Colonic mucosa (tissue), 4 donors: ENCODE measurements around the gene LIG1. TPM values are rescaled to one million over a fixed set of nuclear protein-coding genes. Genes with fewer than 3 reads are reported as not detected.

Experiments used
- DNase-seq: peaks from one replicate; pipeline ENCODE4 v3.0.0-alpha.2; 2020
- H3K27ac ChIP-seq: fragments of 200-600 bp; one replicate; pipeline ENCODE4 v1.8.0; 2021
- H3K27me3 ChIP-seq: fragments of 200-600 bp; one replicate; pipeline ENCODE4 v1.8.0; 2021
- H3K36me3 ChIP-seq: fragments of 200-600 bp; one replicate; pipeline ENCODE4 v1.8.0; 2021
- H3K4me1 ChIP-seq: fragments of 200-600 bp; one replicate; pipeline ENCODE4 v1.8.0; 2021; ENCODE audit warnings: mild to moderate bottlenecking
- H3K4me3 ChIP-seq: fragments of 200-600 bp; one replicate; pipeline ENCODE4 v1.8.0; 2021
- H3K9ac ChIP-seq, 2 donors: one replicate each; pipeline ENCODE4 v1.7.0; 2013; ENCODE audit warnings: control low read depth in 2 of 2, low read depth in 2 of 2, low read length in 2 of 2
- H3K9me3 ChIP-seq: fragments of 200-600 bp; one replicate; pipeline ENCODE4 v1.8.0; 2021
- intact Hi-C: fragments of 100-400 bp; cut with DNase I; formaldehyde crosslinking; loops from one replicate; pipeline ENCODE4 v1.14.1; 2022
- total RNA-seq, 2 donors: library from RNA; stranded (reverse); fragmentation: NEBNext Ultra II Directional in 1 of 2; extraction: Animal tissue kit (Norgen Biotek cat#: 25700) in 1 of 2; gene quantifications; one replicate each; pipeline ENCODE4 v1.2.1, GENCODE V29; 2021
- TF ChIP-seq, protein P1 (sequence below): fragments of 200-600 bp; IDR thresholded peaks from one replicate; pipeline ENCODE4 v1.8.0; 2022; ENCODE audit warnings: antibody characterized with exemption, mild to moderate bottlenecking
- donor health status: healthy.
- donor health status: DM: no; HTN: no; CAD: no.
- donor health status: DM: no; HTN: no; CAD: no.

Gene LIG1
- total RNA-seq, 2 donors from 2014 or later = 26.4 to 75.6 TPM

DNA sequence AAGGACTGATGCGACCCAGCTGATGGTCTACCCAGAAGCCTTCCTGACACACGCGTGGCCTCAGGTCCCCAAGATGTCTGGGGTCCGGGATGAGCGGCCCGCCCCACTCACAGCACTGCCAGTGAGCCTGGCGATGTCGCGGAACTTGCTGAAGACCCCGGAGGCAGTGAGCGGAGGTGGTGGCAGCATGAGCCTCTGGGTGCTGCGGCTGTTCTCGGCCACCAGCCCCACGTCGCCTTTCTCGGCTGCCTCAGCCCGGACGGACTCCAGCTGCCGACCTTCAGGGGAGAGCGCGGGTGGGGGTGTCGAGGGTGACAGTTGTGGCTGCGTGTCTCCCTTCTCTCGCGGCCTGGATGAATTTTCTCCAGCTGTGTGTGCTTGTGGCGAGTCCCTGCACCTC lies 32.7 kb downstream of the LIG1 start:
- no peak for DNase-seq
- Histone ChIP-seq H3K27me3 (no peaks in the 10 kb centered on the region), H3K4me1 (no peaks in the 10 kb centered on the region), H3K27ac (no peak overlapping the region), H3K9ac (no peak overlapping the region), H3K9me3 (no peaks in the 10 kb centered on the region), H3K4me3 (no peak overlapping the region), H3K36me3 (no peaks in the 10 kb centered on the region)
- intact Hi-C loops = no loop called here
- TF ChIP-seq, protein P1, sequence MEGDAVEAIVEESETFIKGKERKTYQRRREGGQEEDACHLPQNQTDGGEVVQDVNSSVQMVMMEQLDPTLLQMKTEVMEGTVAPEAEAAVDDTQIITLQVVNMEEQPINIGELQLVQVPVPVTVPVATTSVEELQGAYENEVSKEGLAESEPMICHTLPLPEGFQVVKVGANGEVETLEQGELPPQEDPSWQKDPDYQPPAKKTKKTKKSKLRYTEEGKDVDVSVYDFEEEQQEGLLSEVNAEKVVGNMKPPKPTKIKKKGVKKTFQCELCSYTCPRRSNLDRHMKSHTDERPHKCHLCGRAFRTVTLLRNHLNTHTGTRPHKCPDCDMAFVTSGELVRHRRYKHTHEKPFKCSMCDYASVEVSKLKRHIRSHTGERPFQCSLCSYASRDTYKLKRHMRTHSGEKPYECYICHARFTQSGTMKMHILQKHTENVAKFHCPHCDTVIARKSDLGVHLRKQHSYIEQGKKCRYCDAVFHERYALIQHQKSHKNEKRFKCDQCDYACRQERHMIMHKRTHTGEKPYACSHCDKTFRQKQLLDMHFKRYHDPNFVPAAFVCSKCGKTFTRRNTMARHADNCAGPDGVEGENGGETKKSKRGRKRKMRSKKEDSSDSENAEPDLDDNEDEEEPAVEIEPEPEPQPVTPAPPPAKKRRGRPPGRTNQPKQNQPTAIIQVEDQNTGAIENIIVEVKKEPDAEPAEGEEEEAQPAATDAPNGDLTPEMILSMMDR = no peak

DNA sequence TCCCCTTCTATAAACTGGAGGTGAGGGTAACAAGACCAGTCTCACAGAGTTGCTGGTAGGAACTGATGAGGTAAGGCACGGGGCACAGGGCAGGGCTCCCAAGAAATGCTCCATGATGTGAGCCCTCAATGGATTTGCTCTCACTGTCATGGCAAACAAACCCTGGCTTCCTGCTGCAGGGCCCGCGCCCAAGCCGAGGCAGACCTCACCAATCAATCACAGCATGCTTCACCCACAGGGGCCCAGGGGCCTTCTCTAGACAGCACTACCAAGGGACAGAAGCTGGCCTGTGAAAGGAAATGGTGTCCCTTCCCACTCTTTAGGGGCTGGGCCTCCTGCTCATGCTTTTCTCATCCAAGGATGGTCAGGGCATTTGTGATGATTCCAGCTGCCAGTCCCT lies 33.6 kb downstream of the LIG1 start:
- no peak for DNase-seq
- no peaks in the 10 kb centered on the region for H3K9me3 ChIP-seq
- H3K27me3 ChIP-seq = no peaks in the 10 kb centered on the region
- no peak overlapping the region for H3K9ac ChIP-seq
- intact Hi-C loops = no loop called here
- no peak overlapping the region for H3K27ac ChIP-seq
- TF ChIP-seq, protein P1 = no peak
- H3K4me3 ChIP-seq = no peak overlapping the region
- H3K36me3 ChIP-seq = no peaks in the 10 kb centered on the region
- H3K4me1 ChIP-seq = no peaks in the 10 kb centered on the region

DNA sequence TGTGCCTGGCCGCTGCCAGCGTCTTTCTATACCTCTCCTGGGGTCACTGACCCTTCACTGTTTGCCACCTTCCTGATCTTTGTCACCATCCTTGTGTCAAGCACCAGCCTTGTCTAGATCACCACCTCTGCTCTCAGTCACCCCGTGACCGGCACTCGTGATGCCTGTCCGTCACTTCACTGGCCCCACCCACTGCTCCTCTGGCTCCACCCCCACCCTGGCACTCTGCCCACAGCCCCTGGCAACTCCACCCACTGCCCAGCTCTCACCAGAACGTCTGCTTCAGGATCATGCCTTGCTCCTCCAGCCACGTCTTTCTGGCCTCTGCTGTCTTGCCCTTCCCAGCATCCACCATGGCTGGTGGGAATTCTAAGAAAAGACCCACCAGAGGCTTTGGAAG lies 34.7 kb downstream of the LIG1 start:
- Histone ChIP-seq H3K36me3 (no peaks in the 10 kb centered on the region), H3K4me1 (no peaks in the 10 kb centered on the region), H3K9ac (no peak overlapping the region), H3K27ac (no peak overlapping the region), H3K9me3 (no peaks in the 10 kb centered on the region), H3K4me3 (no peak overlapping the region), H3K27me3 (no peaks in the 10 kb centered on the region)
- TF ChIP-seq, protein P1 = no peak
- DNase-seq = peak; percentile 25
- intact Hi-C loops = no loop called here

DNA sequence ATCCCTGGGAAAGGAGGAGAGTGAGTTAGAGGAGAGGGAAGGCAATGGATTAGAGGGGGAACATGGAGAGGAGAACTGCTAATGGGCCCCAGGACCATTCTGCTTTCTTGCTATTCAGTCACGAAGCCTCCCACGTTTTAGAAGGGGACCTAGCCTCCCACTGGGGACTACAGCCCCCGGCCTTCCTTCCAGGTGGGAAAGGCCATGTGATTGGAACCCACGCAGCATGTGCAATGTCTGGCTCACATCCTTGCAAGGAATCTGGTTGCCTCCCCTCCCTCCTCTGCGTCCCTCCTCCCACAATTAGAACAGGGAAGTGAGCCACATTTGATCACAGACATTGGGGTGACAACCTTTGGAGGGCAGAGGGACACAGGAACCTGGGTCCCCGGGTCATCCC lies 37.0 kb downstream of the LIG1 start:
- Histone ChIP-seq H3K27ac (no peak overlapping the region), H3K4me3 (no peak overlapping the region), H3K27me3 (no peaks in the 10 kb centered on the region), H3K4me1 (no peaks in the 10 kb centered on the region), H3K36me3 (no peaks in the 10 kb centered on the region), H3K9ac (no peak overlapping the region), H3K9me3 (no peaks in the 10 kb centered on the region)
- DNase-seq = no peak
- intact Hi-C loops = no loop called here
- TF ChIP-seq, protein P1 = no peak

DNA sequence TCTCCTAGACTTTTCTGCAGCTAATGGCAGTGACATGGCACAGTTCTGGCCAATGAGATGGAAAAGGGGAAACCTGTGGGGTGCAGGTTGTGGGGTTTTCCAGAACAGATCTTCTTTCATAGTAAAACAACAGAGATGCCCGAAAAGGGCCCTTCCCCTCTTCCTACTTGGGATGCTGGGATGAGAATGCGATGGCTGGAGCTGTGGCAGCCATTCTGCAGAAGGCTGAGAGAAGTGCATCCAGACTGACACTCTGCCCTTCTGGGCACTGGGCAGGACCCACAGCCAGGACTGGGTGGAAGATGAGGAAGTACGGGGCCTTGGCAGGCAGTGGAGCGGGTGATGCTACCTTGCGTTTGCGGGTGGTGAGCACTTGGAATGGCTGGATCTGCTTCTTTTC lies 42.6 kb downstream of the LIG1 start:
- no peak overlapping the region for H3K27ac ChIP-seq
- DNase-seq = no peak
- TF ChIP-seq, protein P1 = no peak
- H3K4me1 ChIP-seq = no peaks in the 10 kb centered on the region
- no peaks in the 10 kb centered on the region for H3K36me3 ChIP-seq
- H3K9ac ChIP-seq = no peak overlapping the region
- no peaks in the 10 kb centered on the region for H3K27me3 ChIP-seq
- intact Hi-C loops = no loop called here
- no peak overlapping the region for H3K4me3 ChIP-seq
- no peaks in the 10 kb centered on the region for H3K9me3 ChIP-seq
